ENCODE measurements around the gene CNIH3. TPM values are rescaled to one million over a fixed set of nuclear protein-coding genes. Genes with fewer than 3 reads are reported as not detected.

Gene CNIH3
- total RNA-seq, 1 experiment from 2014 or later = 3.4 TPM

DNA sequence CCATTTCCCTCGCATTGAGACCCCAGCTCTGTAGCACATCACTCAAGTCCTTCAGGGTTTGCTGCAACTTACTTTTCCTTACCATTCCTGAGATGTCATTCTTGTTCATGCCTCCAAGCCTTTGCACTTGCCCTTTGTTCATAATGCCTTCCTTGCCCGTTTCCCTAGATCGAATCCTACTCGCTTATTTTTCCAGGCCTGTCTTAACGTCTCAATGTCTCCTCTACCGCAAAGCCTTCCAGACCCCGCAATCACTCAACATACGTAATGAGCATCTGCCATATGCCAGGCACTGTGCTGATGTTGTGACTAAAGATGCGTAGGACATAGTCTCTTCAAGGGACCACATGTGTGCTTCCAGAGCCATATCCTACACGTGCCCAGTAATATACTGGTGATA is 31.1 kb upstream of the CNIH3 start:
- Mint-ChIP-seq H3K27ac (ENCODE audit: low read depth, unreplicated experiment) (no peak overlapping the region), H3K4me3 (ENCODE audit: unreplicated experiment) (no peak overlapping the region), H3K27me3 (ENCODE audit: insufficient read depth, unreplicated experiment) (no peaks in the 10 kb centered on the region), H3K36me3 (ENCODE audit: insufficient read depth, unreplicated experiment) (no peaks in the 10 kb centered on the region), H3K4me1 (ENCODE audit: insufficient read depth, unreplicated experiment) (no peaks in the 10 kb centered on the region), H3K9me3 (ENCODE audit: unreplicated experiment) (peaks cover 6% of the 10 kb centered on the region)
- TF ChIP-seq, protein P1, sequence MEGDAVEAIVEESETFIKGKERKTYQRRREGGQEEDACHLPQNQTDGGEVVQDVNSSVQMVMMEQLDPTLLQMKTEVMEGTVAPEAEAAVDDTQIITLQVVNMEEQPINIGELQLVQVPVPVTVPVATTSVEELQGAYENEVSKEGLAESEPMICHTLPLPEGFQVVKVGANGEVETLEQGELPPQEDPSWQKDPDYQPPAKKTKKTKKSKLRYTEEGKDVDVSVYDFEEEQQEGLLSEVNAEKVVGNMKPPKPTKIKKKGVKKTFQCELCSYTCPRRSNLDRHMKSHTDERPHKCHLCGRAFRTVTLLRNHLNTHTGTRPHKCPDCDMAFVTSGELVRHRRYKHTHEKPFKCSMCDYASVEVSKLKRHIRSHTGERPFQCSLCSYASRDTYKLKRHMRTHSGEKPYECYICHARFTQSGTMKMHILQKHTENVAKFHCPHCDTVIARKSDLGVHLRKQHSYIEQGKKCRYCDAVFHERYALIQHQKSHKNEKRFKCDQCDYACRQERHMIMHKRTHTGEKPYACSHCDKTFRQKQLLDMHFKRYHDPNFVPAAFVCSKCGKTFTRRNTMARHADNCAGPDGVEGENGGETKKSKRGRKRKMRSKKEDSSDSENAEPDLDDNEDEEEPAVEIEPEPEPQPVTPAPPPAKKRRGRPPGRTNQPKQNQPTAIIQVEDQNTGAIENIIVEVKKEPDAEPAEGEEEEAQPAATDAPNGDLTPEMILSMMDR (IDR thresholded peaks at IDR 0.05; ENCODE audit: unreplicated experiment) = no peak
- ChIA-PET POLR2A (no interaction called here), CTCF (interaction anchor here (0.7 kb wide), 1 partner anchor 486 kb away, joined by 3 read pairs; no protein-coding TSS in a partner anchor)
- intact Hi-C loops (cut with micrococcal nuclease) = no loop called here
- DNase-seq (ENCODE audit: unreplicated experiment) = no peak
- no TSS peak for BruUV-seq (replicated peaks)

DNA sequence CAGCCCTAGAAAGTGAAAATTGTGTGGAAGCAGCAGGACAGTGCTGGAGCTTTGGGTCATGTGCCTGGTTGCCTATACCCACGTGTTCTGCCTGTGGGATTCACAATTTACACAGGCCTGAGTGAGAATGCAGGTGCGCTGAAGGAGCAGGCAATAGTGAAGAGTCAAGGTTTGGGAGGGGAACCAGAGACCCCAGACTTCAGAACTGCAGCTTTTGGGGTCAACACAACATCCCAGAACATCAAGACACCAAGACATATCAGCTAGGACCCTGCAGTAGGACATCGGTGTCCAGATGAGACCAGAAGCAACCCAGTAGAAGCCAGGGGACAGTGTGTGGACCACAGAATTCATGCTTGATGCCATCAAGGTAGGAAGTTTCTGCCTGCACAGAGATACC is 29.1 kb upstream of the CNIH3 start:
- Mint-ChIP-seq H3K27me3 (ENCODE audit: insufficient read depth, unreplicated experiment) (no peaks in the 10 kb centered on the region), H3K9me3 (ENCODE audit: unreplicated experiment) (peaks cover 6% of the 10 kb centered on the region), H3K27ac (ENCODE audit: low read depth, unreplicated experiment) (no peak overlapping the region), H3K4me1 (ENCODE audit: insufficient read depth, unreplicated experiment) (peaks cover under 1% of the 10 kb centered on the region), H3K4me3 (ENCODE audit: unreplicated experiment) (no peak overlapping the region), H3K36me3 (ENCODE audit: insufficient read depth, unreplicated experiment) (no peaks in the 10 kb centered on the region)
- no peak for DNase-seq (ENCODE audit: unreplicated experiment)
- ChIA-PET CTCF (interaction anchor here (0.6 to 0.7 kb wide), 2 partner anchors 74 to 265 kb away, joined by 3 read pairs; no protein-coding TSS in a partner anchor), POLR2A (no interaction called here)
- TF ChIP-seq, protein P1 (IDR thresholded peaks at IDR 0.05; ENCODE audit: unreplicated experiment) = no peak
- no TSS peak for BruUV-seq (replicated peaks)
- intact Hi-C loops (cut with micrococcal nuclease) = no loop called here

DNA sequence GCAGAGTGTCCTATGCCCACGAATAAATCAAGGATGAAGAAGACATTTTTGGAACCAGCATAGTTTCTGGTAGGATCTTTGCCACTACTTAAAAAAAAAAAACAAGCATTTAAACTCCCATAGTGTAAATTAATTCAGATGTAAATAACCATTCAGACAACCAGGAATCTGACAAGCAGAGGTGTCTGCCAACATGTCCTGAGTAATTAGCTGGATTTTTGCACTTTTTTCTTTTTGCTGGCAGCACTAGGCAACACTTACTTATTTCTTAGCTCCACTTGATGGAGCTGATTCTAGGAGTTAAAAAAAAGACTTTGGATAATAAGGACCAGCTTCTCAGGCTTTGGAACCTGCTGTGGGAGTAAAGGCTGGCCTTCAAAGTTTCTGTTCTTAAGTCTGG is 27.6 kb upstream of the CNIH3 start:
- Mint-ChIP-seq H3K9me3 (ENCODE audit: unreplicated experiment) (peaks cover 6% of the 10 kb centered on the region), H3K4me1 (ENCODE audit: insufficient read depth, unreplicated experiment) (peaks cover 15% of the 10 kb centered on the region), H3K4me3 (ENCODE audit: unreplicated experiment) (no peak overlapping the region), H3K36me3 (ENCODE audit: insufficient read depth, unreplicated experiment) (no peaks in the 10 kb centered on the region), H3K27ac (ENCODE audit: low read depth, unreplicated experiment) (no peak overlapping the region), H3K27me3 (ENCODE audit: insufficient read depth, unreplicated experiment) (no peaks in the 10 kb centered on the region)
- no peak for DNase-seq (ENCODE audit: unreplicated experiment)
- ChIA-PET POLR2A (no interaction called here), CTCF (interaction anchor here (0.7 to 1.2 kb wide), 4 partner anchors 16 to 263 kb away, joined by 3 to 7 read pairs (median 4); no protein-coding TSS in a partner anchor)
- BruUV-seq (replicated peaks) = no TSS peak
- TF ChIP-seq, protein P1 (IDR thresholded peaks at IDR 0.05; ENCODE audit: unreplicated experiment) = no peak
- intact Hi-C loops (cut with micrococcal nuclease) = no loop called here

DNA sequence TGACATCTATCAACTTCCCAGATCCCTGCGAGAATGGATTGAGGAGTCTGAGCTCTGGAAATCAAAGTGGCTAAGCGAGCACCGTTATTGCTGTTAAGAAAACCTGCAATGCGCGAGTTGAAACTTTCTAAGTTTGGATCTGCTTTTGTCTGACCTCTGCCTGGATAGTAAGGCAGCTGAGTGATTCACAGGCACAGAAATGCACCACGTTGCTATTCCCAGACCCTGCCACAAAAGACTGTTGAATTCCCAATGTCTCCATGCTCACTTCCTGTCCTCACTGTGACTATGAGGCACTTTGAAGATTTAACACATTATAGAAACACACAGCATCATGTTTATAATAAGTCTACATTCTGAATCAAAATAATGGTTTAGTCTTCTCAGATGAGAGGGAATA is 27.1 kb upstream of the CNIH3 start:
- Mint-ChIP-seq H3K27ac (ENCODE audit: low read depth, unreplicated experiment) (no peak overlapping the region), H3K4me1 (ENCODE audit: insufficient read depth, unreplicated experiment) (peaks cover 15% of the 10 kb centered on the region), H3K9me3 (ENCODE audit: unreplicated experiment) (peaks cover 6% of the 10 kb centered on the region), H3K4me3 (ENCODE audit: unreplicated experiment) (no peak overlapping the region), H3K27me3 (ENCODE audit: insufficient read depth, unreplicated experiment) (no peaks in the 10 kb centered on the region), H3K36me3 (ENCODE audit: insufficient read depth, unreplicated experiment) (no peaks in the 10 kb centered on the region)
- no peak for DNase-seq (ENCODE audit: unreplicated experiment)
- BruUV-seq (replicated peaks) = no TSS peak
- POLR2A ChIA-PET = interaction anchor here (0.6 kb wide), 1 partner anchor 473 kb away, joined by 3 read pairs; no protein-coding TSS in a partner anchor
- TF ChIP-seq, protein P1 (IDR thresholded peaks at IDR 0.05; ENCODE audit: unreplicated experiment) = no peak
- CTCF ChIA-PET = interaction anchor here (0.6 to 1.1 kb wide), 4 partner anchors 16 to 291 kb away, joined by 3 to 7 read pairs (median 4); no protein-coding TSS in a partner anchor
- intact Hi-C loops (cut with micrococcal nuclease) = no loop called here

Measured in MCF 10A (cell line).